ENCODE measurements around the gene EXOC3.

EXOC3 gene

GRCh38 chr5:509611-510185, 66.7 kb downstream of the EXOC3 start:
- Histone ChIP-seq H3K4me2 (ENCODE audit: low read length) (no peak overlapping the region), H3K9me2 (ENCODE audit: low read depth, low read length) (no peaks in the 10 kb centered on the region), H2AFZ (ENCODE audit: low read length) (no peak overlapping the region), H3K4me3 (ENCODE audit: low read depth, low read length, poor library complexity, severe bottlenecking) (no peak overlapping the region), H3K4me1 (ENCODE audit: insufficient read depth, low read length, severe bottlenecking) (no peaks in the 10 kb centered on the region), H3K27me3 (ENCODE audit: insufficient read depth, low read length) (no peaks in the 10 kb centered on the region), H3K36me3 (ENCODE audit: insufficient read depth, low read length) (no peaks in the 10 kb centered on the region), H3F3A (ENCODE audit: insufficient read depth, low read length) (no peaks in the 10 kb centered on the region), H3K9me3 (ENCODE audit: low read length) (no peaks in the 10 kb centered on the region), H3K9ac (ENCODE audit: low read length) (no peak overlapping the region), H3K27ac (ENCODE audit: low read depth, low read length, poor library complexity, severe bottlenecking) (no peak overlapping the region), H3K79me2 (ENCODE audit: insufficient read depth, low read length) (no peaks in the 10 kb centered on the region), H4K20me1 (ENCODE audit: insufficient read depth, low read length) (no peaks in the 10 kb centered on the region)
- TF ChIP-seq CTCF (IDR thresholded peaks at IDR 0.05; ENCODE audit: low read length) (no peak), EZH2 (IDR thresholded peaks at IDR 0.05; ENCODE audit: borderline replicate concordance, low read length) (no peak)

DNA sequence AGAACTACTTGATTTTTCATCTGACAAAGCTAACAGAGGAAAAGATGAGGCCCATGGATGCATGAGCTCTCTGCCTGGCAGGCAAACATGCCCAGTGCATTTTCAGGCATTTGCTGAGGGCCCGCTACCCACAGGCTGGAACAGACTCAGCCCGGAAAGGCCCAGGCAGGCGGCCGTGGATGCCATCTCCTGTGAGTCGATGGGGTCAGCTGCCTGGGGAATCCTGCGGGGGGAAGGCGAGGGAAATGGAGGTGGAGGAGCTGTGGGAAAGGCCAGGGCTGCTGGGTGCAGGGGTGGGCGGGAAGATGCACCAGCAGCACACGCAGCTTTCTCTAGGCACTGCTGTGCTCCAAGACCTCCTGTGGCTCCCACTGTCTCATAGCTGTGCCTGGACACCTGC, 67.5 kb downstream of the EXOC3 start:
- H3K79me2 ChIP-seq (ENCODE audit: insufficient read depth, low read length): no peaks in the 10 kb centered on the region
- H3K9me2 ChIP-seq (ENCODE audit: low read depth, low read length): no peaks in the 10 kb centered on the region
- no peaks in the 10 kb centered on the region for H3K9me3 ChIP-seq (ENCODE audit: low read length)
- no peaks in the 10 kb centered on the region for H3K27me3 ChIP-seq (ENCODE audit: insufficient read depth, low read length)
- no peaks in the 10 kb centered on the region for H4K20me1 ChIP-seq (ENCODE audit: insufficient read depth, low read length)
- no peak overlapping the region for H3K4me2 ChIP-seq (ENCODE audit: low read length)
- no peak overlapping the region for H2AFZ ChIP-seq (ENCODE audit: low read length)
- TF ChIP-seq EZH2 (IDR thresholded peaks at IDR 0.05; ENCODE audit: borderline replicate concordance, low read length) (no peak), CTCF (IDR thresholded peaks at IDR 0.05; ENCODE audit: low read length) (no peak)
- H3F3A ChIP-seq (ENCODE audit: insufficient read depth, low read length): no peaks in the 10 kb centered on the region
- no peaks in the 10 kb centered on the region for H3K4me1 ChIP-seq (ENCODE audit: insufficient read depth, low read length, severe bottlenecking)
- H3K9ac ChIP-seq (ENCODE audit: low read length): no peak overlapping the region
- no peak overlapping the region for H3K4me3 ChIP-seq (ENCODE audit: low read depth, low read length, poor library complexity, severe bottlenecking)
- H3K36me3 ChIP-seq (ENCODE audit: insufficient read depth, low read length): no peaks in the 10 kb centered on the region
- no peak overlapping the region for H3K27ac ChIP-seq (ENCODE audit: low read depth, low read length, poor library complexity, severe bottlenecking)

- no peak overlapping the region for H3K4me2 ChIP-seq (ENCODE audit: low read length)
- no peak for TF ChIP-seq CTCF (IDR thresholded peaks at IDR 0.05; ENCODE audit: low read length)
- TF ChIP-seq EZH2 (IDR thresholded peaks at IDR 0.05; ENCODE audit: borderline replicate concordance, low read length): no peak
Measured at GRCh38 chr5:511476-511875, 68.5 kb downstream of the EXOC3 start.

More at GRCh38 chr5:511476-511875, 68.5 kb downstream of the EXOC3 start:
- H3K4me1 ChIP-seq (ENCODE audit: insufficient read depth, low read length, severe bottlenecking): no peaks in the 10 kb centered on the region
- H3K9me2 ChIP-seq (ENCODE audit: low read depth, low read length): no peaks in the 10 kb centered on the region
- H4K20me1 ChIP-seq (ENCODE audit: insufficient read depth, low read length): no peaks in the 10 kb centered on the region
- no peak overlapping the region for H3K9ac ChIP-seq (ENCODE audit: low read length)
- no peak overlapping the region for H3K27ac ChIP-seq (ENCODE audit: low read depth, low read length, poor library complexity, severe bottlenecking)
- no peak overlapping the region for H2AFZ ChIP-seq (ENCODE audit: low read length)
- H3F3A ChIP-seq (ENCODE audit: insufficient read depth, low read length): no peaks in the 10 kb centered on the region
- no peaks in the 10 kb centered on the region for H3K27me3 ChIP-seq (ENCODE audit: insufficient read depth, low read length)
- H3K79me2 ChIP-seq (ENCODE audit: insufficient read depth, low read length): no peaks in the 10 kb centered on the region
- no peaks in the 10 kb centered on the region for H3K36me3 ChIP-seq (ENCODE audit: insufficient read depth, low read length)
- H3K9me3 ChIP-seq (ENCODE audit: low read length): no peaks in the 10 kb centered on the region
- H3K4me3 ChIP-seq (ENCODE audit: low read depth, low read length, poor library complexity, severe bottlenecking): no peak overlapping the region

All from OCI-LY1 (cell line).